Gastroesophageal sphincter (tissue), 3 donors: ENCODE measurements around the gene DPF1.

Experiments used
- EP300 ChIP-seq: sonication (generic); formaldehyde crosslinking; IDR thresholded peaks from one replicate; pipeline ENCODE4 v1.6.1; 2017; ENCODE audit warnings: antibody characterized with exemption, mild to moderate bottlenecking
- POLR2A ChIP-seq, 2 donors: fragments of 450-650 bp; IDR thresholded peaks; one replicate each; pipeline ENCODE4 v1.6.1; 2017; ENCODE audit warnings: antibody characterized with exemption in 2 of 2, mild to moderate bottlenecking in 2 of 2, moderate library complexity in 1 of 2
- POLR2AphosphoS5 ChIP-seq: sonication (generic); formaldehyde crosslinking; IDR thresholded peaks from one replicate; pipeline ENCODE4 v1.6.1; 2017; ENCODE audit warnings: antibody characterized with exemption
- TF ChIP-seq, protein P1 (sequence below), 4 experiments: fragments of 200-600 bp in 2 of 4; fragments of 450-650 bp in 2 of 4; sonication (generic) in 1 of 4; IDR thresholded peaks; one replicate each; pipeline ENCODE4 v1.5.1; 2017 to 2019; ENCODE audit warnings: antibody characterized with exemption in 4 of 4, mild to moderate bottlenecking in 2 of 4, moderate library complexity in 2 of 4

DNA sequence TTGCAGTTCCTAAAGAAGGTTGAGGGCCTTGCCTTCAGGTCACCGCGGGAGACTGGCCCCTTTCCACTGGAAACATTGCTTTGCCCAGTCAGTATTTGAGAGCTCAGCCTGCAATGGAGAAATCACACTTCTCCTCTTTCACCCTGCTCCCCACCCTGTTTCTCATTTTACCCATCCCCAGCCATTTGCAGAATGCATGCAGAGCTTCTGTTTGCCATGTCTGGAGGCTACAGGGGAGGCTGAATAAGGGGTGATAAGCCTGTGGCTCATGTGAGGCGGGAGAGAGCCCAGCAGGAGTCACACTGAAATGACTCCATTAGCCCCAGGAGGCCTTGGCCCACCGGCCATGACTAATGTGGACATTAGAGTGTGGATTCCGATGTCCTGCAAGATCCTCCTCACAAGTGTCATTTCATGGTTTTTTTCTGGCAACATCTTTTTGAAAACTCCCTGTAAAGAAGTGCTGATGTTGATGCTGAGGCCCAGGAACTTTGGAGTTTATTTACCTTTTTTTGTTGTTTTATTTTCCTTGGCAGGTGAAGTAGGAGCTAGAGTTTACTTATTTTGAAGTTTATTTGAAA is 46.7 kb upstream of the DPF1 start:
- TF ChIP-seq POLR2AphosphoS5 (no peak), POLR2A (IDR thresholded peaks at IDR 0.05) (no peak), EP300 (no peak)
- TF ChIP-seq, protein P1, sequence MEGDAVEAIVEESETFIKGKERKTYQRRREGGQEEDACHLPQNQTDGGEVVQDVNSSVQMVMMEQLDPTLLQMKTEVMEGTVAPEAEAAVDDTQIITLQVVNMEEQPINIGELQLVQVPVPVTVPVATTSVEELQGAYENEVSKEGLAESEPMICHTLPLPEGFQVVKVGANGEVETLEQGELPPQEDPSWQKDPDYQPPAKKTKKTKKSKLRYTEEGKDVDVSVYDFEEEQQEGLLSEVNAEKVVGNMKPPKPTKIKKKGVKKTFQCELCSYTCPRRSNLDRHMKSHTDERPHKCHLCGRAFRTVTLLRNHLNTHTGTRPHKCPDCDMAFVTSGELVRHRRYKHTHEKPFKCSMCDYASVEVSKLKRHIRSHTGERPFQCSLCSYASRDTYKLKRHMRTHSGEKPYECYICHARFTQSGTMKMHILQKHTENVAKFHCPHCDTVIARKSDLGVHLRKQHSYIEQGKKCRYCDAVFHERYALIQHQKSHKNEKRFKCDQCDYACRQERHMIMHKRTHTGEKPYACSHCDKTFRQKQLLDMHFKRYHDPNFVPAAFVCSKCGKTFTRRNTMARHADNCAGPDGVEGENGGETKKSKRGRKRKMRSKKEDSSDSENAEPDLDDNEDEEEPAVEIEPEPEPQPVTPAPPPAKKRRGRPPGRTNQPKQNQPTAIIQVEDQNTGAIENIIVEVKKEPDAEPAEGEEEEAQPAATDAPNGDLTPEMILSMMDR (IDR thresholded peaks at IDR 0.05) = no peak
